ENCODE measurements around the gene ATP2B3.
A peak's percentile ranks its signal among the peaks of the same experiment; 100 is the strongest.

The ATP2B3 gene

DNA sequence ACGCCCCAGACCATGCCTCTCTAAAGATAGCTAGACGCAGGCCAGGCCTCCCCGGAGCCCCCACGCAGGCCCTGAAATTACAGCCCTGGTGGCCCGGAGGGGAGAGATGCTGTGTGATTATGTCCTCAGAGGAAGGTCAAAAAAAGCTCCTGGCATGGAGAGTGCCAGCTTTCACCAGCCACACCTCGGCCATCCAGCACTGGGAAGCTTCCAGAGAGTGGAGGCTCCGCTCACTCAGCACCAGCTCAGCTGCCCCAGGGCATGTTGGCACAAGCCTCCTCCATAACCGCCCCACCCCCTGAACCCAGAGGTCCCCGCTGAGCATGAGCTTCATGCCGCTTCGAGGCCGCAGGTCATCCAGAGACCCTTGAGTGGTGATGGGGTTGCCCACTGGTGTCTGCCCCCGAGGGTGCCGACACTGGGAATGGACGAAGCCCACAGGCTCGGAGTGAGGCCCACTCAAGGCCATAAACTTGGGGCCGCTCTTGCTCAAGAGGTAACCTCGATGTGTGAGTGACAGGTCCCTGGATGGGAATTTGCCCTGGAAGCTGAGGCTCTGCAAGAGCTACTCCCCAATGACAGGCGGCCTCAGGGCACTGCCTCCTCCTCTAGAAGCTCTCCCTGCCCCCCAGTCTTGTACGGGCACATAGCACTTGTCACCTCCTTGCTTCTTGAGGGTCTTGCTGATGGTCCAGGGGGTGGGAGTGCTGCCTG is 27.1 kb upstream of the ATP2B3 start:
- DNase-seq: no peak

DNA sequence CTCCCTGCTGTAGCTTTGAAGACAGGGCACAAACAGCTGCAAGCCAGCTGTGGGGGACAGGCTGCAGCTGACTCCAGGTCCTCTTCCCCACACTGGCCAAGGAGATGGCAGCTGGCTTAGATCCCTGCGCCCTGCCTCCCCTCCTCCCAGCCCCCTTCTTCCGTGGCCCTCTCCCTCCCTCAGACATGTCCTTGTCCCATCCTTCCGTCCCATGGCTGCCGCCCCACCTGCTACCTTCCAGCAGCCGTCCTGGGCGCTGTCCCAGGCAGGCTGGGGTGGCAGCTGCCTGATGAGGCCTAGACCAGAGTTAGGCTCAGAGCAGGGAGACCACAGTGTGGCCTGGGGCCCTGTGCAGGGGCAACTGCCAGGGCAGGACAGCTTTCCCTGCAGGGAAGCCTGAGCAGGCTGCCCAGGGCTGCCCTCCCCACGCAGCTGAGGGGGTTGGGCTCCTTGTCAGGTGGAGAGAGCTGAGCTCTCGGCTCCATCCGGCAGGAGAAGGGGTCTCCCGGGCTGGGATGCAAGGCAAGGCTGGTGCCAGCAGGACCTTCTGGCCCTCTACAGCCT is 26.0 kb upstream of the ATP2B3 start:
- DNase-seq: no peak

DNA sequence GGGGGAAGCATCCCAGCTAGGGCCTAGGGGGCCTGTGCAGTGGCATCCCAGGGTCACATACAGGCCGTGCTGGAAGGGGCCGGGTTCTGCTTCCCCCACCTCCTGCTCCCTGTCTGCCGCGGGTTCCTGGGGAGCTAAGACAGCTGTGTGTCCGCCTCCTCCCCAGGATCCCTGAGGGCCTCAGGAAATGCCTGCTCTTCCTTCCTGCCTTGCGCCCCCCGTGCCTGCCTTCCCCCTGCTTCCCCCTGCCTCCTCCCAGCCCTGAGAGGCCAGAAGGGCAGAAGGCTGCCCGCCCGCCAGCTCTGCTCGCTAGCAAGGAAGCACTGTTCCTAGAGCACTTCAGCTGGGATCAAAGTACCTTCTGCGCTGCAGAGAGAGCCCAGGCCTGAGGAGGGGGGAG is 25.5 kb upstream of the ATP2B3 start:
- DNase-seq: no peak

DNA sequence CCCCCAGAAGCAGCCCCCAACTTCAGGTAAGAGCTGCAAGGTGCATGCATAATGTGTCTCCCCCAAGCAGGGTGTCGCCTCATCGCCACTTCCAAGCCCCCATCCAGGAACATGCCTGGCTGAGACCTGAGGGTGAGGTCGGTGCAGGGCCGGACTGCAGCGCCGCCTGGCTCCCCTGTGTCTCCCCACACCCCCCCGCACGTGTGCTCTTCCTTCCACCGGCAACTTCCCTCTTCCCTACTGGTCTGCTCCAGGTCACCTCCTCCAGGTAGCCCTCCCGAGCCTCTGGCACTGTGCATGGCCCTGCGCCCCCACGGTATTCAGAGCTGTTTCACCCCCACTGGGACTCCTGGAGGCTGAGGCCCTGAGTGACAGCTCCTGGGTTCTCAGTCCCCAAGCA is 24.9 kb upstream of the ATP2B3 start:
- no peak for DNase-seq

DNA sequence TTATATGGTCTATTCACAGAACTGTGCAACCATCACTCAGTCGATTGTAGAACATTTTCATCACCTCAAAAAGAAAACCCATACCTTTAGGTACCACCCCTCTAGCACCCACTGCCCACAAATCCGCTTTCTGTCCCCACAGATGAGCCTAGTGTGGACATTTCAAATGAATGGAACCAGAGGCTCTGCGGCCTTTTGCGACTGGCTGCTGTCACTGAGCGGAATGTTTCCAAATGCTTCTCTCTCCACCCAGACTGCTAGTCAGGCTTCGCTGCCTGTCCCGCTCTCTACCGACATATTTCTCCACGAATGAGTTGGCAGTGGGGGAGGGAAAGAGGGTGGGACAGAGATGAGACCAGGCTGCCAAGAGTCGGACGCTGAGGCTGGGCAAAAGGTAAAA is 24.4 kb upstream of the ATP2B3 start:
- no peak for DNase-seq

DNA sequence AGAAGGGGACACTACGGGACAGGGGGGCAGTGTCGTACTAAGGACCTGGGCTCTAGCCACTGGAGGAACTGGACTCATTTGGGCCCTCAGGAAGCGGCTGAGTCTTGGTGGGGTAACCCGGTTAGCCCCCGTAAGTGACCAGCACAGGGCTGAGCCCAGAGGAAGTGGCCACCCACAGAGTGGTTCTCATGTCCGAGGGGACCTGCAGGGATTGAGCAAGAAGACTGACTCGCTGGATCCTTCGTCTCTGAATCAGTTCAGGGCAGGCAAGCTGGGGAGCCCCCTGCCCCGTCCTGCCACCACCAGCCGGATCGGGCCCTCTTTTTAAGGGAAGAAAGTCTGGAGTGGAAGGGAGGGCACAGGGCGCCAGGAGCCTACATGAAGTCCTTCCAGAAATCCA is 23.4 kb upstream of the ATP2B3 start:
- no peak for DNase-seq

DNA sequence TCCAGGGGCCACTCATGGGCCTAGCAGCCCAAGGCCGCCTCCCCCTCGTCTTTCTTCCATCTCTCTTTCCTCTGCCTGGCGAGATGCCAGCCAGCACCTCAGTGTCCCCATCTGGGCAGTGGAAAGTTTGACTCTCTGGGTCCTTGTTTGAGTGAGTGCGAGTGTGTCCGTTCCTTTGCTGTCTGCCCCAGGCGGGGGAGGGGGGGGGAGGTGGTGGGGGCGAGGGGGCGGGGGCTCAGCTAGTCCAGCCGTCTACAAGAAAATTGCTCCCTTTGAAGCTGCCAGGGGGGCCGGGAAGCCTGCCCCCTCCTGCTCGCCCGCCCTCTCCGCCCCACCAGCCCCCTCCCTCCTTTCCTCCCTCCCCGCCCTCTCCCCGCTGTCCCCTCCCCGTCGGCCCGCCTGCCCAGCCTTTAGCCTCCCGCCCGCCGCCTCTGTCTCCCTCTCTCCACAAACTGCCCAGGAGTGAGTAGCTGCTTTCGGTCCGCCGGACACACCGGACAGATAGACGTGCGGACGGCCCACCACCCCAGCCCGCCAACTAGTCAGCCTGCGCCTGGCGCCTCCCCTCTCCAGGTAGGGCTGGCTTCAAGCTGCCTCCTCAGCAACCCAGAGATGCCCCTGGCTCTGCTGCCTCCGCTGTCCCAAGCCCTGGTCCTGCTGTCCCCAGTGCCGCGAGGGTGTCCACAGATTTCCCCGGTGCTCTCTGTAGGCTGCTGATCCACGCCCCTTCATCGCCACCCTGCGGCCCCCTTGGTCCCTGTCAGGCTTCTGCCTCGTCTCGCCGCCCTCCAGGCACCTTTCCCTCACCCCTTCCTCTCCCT is 22.7 kb upstream of the ATP2B3 start, which contains the start of gene BGN:
Gene BGN, plus strand, starts transcription at position 440 of the 821 bp plus-strand sequence. CDS start 9,652 bp downstream, outside the sequence.
- DNase-seq: no peak

DNA sequence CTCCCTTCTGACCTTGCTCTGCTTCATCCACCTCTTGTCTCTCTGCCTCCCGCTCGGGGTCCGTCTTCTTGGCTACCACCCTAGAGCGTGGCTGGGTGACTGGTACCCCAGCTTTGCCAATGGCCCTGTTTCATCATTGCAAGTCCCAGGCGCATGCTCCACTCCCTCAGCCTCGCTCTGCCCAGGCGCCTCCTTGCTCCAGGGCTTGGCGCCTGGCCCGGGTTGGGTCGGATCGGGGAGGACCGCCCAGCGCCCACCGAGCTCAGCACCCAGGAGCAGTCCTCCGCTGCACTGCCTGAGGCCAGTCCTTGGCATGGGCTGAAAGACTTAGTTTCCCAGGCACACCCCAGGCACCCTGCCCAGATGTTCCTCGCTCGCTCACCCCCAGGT is 22.1 kb upstream of the ATP2B3 start:
- DNase-seq: no peak

DNA sequence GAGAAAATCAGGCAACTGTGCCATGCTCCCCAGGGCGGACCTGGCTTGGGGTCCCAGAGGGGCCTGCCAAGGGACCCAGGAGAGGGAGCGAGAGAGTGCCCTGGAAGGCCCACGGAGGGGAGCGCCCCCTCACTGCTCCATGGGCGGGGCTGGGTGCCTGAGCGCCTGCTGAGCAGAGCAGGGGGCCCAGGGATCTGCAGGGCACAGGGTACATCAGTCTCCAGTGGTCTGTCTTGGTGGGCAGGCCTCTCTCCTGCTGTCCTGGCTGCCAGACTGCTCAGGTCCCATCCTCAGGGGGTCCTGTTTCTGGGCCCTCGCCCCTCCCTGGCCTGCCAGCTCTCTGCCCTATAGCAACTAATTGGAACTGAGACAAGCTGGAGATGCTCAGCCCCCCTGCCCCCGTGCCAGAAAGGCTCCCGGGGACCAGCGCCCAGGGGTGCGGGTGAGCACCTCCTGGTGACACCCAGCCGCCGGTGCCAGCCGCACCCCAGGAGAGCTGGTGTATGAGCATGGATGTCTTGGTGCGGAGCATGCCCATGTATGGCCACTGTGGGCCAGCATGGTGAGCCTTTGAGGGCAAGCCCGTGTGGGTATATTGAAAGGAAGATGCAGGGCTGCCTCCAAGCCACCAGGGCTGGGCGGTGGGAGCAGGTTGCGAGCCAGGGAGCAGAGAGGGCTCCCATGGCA is 21.4 kb upstream of the ATP2B3 start:
- DNase-seq: no peak

DNA sequence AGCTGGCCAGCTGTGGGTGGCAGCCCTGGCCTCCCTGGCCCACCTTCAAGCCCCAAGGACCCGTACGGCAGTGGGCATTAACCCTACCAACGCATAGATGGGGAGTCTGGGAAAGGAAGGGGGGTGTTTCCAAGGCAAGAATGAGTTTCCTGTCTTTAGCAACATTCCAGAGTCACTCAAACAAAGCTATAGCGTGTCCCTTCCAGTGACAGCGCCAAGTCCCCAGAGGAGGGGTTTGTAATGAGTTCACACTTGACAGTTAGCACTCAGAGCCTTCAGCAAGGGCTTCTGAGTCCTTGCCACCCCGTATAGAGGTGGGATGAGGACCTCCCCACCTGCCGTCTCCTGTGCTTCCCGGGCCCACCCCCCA is 20.9 kb upstream of the ATP2B3 start:
- no peak for DNase-seq

DNA sequence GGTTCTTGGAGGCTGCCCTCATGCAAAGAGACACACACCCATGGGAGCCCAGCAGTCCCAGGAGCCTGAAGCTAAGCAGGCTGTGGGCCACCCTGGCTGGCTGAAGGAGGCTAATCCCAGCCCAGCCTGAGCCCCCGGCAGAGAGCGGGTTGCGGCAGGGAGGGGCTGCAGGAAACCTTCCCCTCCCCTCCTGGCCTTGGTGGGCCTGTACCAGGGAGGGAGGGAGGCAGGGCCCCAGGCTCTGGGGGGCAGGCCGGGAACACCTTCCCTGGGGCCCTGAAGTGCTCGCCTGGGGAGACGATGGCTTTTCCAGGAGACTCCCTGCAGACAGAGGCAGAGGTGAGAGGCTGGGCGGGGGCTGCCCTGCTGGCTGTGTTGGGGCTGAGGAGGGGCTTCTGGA is 19.0 kb upstream of the ATP2B3 start:
- no peak for DNase-seq

DNA sequence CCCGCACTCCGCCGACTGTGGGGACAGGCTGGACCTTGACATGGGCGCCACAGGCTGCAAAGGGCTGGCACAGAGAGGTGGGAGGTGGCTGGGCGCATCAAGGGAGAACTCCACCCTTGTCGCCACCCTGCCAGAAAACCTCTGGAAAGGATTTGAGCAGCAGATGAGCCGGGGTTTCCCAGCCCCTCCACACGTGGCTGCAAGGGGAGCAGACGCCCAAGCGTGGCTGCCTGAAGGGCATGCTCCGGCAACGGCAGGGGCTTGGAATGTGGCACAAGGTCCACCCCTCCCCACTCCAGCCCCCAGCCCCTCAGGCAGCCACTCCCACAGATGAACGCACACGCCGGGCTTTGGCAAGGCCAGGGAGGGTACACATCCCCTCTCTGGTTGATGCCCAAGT is 18.1 kb upstream of the ATP2B3 start:
- DNase-seq: no peak

DNA sequence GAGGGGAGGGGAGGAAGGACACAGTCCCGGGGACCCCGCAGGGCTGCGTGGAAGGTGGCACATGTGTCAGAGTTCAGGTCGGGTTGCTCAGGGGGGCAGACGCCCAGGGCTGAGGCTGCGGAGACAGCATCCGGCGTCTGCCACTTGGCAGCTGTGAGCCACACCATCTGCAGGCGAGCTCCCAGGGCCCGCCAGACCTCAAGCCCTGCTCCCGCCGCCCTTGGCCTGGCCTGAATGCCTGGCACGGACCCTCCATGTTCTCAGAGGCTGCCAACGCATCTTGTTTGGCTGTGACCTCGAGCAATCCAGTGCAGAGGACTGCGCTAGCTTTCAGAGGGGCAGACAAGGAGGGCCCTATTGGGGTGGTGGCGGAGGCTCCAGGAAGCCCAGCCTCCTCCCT is 17.6 kb upstream of the ATP2B3 start:
- no peak for DNase-seq

DNA sequence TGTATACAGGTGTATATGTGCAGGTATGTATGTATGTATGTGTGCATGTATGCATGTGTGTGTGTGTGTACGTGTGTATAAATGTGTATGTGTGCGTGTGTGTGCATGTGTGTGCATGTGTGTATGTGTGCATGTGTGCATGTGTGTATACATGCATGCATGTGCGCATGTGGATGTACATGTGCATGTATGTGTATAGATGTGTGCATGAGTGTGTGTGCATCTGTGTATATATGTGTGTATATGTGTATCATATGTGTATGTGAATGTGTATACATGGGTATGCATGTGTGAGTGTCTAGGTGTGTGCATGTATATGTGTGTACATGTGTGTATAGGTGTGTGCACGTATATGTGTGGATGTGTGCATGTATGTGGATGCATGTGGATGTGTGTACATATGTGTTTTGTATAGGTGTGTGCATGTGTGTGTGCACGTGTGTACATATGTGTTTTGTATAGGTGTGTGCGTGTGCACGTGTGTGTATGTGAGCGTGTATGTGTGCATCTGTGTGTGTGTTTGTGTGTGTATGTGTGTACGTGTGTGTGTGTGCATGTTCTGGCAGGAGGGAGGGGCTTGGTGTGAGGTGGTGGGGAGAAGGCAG is 16.7 kb upstream of the ATP2B3 start:
- no peak for DNase-seq

DNA sequence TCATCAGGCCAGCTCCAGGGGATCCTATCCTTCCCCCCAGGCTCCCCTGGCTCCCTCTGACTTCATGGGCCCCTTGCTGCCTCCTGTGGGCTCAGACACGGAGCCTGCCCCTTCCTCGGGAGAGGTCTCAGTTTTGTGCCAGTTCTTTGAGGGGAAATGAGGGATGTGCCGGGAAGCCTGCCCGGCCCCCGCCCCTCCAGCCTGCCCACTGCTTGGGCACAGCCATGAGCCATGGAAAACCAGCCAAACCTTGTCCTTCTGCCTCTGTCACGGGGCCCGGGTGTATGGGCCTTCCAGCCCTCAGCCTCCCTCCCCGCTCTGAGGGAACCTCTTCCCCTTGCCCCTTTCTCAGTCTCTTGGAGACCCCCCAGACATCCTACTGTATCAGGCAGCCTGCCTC is 15.9 kb upstream of the ATP2B3 start:
- no peak for DNase-seq

DNA sequence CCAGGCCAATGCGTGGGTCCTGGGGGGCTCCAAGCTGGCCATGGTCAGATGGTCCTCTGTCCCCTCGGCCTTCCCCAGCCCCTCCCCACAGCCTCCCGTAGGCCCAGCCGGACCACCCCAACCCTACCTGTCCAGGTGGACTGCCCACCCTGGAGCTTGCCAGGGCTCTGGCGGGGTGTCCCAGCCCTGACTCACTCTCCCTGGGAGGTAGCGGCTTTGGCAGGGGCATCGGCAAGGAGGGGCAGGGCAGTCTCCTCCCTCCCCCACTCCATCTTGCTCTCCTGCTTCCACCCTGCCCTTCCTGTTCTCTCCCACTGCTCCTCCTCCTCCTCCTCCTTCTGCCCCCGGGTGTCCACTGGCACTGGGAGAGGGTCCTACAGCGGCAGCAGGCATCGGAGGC is 15.3 kb upstream of the ATP2B3 start:
- no peak for DNase-seq

DNA sequence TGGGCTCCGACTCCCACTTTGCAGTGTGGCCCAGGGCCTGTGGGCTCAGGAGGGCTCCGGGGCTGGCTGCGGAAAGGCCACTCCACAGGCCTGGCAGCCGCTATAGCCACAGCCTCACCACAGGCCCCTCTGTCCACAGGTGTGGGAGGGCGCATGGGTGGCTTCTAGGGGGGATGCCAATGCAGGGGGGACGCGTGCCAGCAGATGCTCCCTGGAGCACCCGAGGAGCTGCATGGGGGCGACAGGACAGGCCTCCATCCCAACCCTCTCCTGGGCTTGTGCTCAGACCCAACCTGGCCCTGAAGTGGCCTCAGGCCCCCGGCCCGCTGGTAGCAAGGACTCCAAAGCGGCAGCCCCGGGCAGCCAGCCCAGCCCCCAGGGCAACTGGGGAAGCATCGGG is 14.6 kb upstream of the ATP2B3 start:
- no peak for DNase-seq

DNA sequence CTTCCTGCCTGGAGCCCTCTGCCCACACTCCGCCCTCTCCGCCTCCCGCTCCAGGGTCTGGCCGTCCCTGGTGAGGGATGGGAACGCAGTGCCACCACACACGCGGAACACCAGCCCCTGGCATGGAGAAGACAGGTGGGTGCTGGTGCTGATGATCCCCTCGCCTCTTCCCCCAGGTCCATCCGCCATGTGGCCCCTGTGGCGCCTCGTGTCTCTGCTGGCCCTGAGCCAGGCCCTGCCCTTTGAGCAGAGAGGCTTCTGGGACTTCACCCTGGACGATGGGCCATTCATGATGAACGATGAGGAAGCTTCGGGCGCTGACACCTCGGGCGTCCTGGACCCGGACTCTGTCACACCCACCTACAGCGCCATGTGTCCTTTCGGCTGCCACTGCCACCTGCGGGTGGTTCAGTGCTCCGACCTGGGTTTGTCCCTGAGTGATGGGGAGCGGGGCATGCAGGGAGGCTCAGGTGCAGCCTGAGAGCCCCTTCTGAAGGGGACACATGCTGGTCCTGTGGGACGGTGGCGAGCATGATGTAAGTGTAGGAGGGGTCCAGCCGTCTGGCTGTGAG is 12.9 kb upstream of the ATP2B3 start:
- no peak for DNase-seq

DNA sequence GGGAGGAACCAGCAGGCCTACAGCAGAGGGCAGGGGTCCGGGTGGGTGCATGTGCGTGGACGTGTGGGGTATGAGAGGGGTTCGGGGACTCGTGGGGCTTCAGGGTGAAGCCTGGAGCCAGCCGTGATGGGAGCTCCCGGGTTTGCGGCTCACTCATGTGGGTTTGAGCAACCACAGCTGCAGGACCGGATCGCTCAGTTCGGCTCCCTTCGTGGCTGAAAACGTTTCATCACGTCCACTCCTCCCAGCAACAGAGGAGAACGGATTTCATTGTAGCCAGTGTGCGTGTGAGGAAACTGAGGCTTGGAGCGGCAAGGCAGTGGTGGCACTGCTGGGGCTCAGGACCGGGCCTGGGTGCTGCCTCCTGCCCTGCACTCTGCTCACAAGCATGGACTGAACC is 12.1 kb upstream of the ATP2B3 start:
- no peak for DNase-seq

DNA sequence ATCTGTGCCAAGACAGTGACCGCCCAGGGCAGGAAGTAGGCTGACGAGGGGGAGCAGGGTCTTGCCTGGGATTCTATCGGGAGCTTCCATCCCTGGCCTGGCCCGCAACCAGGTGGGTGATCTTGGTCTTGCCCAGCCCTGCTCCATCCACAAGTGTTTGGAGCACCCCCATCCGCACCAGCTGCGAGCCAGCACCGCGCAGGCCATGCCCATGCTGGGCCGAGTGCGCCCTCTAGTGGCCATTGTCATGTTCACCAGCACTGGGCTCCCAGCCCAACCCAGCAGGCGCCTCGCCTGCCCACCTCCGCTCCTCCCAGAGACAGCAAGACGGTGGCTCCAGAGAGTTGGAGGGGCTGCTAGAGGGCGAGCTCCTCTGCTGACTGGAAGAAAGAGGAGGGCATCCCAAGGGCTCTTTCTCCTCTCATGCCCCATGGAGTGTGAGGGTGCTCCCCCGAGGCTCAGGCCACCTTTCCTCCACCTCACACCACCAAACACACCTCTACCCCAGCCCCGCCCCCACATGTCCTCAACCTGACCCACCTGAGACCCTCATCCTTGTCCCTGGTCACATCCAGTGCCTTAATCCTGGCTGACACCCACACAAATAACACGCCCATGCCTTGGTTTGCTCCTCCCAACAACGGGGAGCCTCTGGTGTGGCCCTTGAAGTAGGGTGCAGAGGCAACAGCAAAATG is 9.8 kb upstream of the ATP2B3 start:
- DNase-seq: peak; percentile 77

DNA sequence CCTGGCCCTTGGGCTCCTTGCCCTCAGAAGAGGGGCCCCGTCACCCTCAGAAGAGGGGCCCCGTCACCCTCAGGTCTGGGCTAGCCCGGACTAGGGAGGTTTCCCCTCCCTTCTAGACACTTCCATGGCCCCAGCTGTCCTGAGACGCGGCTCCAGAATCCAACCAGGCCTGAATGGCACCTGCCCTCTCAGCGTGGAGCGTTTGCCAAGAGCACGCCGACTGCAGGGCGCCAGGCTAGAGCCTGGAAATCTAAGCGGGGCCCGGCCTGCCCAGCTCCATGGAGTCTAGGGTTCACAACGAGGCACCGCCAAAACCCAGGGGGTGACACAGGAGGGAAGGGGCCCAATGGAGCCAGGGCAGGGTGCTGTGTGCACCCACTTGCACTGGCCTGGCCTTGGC is 7.8 kb upstream of the ATP2B3 start:
- no peak for DNase-seq

DNA sequence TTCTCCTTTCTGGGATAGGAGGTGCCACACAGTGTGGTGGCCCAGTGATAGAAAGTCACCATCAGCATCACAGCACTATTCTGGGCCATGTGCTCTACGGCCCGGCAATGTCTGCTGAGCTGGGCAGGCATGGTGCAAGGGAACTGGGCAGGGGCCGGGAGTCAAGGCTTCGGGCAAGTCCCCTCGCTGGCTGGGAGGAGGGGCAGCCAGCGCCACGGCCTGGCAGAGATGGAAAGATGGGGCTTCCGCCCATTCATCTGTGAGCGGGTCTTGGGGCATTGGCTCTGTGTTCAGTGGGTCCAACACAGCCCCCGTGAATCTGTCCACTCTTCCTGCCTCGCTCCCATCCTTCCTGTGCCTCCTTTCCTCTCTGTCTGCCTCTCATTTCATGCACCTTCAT is 7.1 kb upstream of the ATP2B3 start:
- no peak for DNase-seq
